ENCODE results near the gene FOXP1. TPM values are rescaled to one million over a fixed set of nuclear protein-coding genes. Genes with fewer than 3 reads are reported as not detected.

Gene FOXP1
- total RNA-seq, 2 experiments from 2014 or later: 120 to 122 TPM

GRCh38 chr3:71062952-71063772 is 520.4 kb downstream of the FOXP1 start:
- Mint-ChIP-seq H3K9me3 (ENCODE audit: insufficient read depth) (no peaks in the 10 kb centered on the region), H3K27me3 (ENCODE audit: low read depth) (no peaks in the 10 kb centered on the region), H3K4me1 (ENCODE audit: low read depth) (peaks cover 64% of the 10 kb centered on the region), H3K36me3 (ENCODE audit: low read depth) (peaks cover 9% of the 10 kb centered on the region), H3K27ac (no peak overlapping the region), H3K4me3 (no peak overlapping the region)
- ATAC-seq: peak; percentile 37
- POLR2A ChIA-PET: interaction anchor here (0.6 to 6.0 kb wide), 12 partner anchors 8 to 521 kb away, joined by 3 to 47 read pairs (median 8); no protein-coding TSS in a partner anchor
- CTCF ChIA-PET: interaction anchor here (0.7 to 6.8 kb wide), 17 partner anchors 7 to 520 kb away, joined by 3 to 53 read pairs (median 4); no protein-coding TSS in a partner anchor
- peak; percentile 53 for DNase-seq

DNA sequence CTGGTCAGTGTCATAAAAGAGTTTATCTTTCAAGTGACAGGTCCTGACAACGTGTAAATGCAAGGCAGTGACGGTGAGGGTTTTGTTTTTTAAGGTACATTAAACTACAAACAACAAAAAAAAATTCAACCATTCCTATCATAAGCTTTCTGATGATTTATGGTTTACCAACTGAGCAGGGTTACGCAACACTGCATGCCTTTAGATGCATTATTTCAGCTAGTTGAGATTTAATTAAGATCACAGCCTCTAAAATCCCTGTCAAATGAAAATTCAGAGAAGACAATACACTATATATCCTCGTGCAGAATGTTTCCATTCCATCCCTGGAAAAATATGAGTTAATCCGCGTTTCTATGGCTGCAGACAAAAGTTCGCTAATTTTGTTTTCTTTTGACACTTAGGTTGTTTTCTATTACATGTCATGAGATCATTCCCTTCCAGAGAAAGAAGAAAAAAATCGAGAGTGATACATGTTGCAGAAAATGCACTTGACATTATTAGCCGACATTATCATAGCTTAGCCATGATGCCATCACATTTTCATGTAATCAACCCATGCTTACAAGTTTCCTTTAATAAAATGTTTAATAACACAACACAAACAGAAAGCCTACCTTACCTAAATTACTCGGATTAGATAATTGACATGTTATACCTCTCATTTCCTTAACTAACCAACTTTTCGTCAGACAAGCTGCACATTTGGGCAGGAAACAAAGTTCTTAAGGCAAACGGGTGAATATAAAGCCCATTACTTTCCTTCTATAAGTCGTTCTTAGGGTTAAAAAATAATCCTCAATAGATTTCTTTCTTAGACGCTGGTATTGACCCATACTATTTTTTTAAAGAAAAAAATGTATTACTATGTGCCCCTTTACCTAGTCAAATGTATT is 521.2 kb downstream of the FOXP1 start:
- peaks cover 65% of the 10 kb centered on the region for H3K4me1 Mint-ChIP-seq (ENCODE audit: low read depth)
- DNase-seq: no peak
- H3K4me3 Mint-ChIP-seq: no peak overlapping the region
- ChIA-PET CTCF (interaction anchor here (0.7 to 6.8 kb wide), 17 partner anchors 7 to 521 kb away, joined by 3 to 53 read pairs (median 4); no protein-coding TSS in a partner anchor), POLR2A (interaction anchor here (1.9 to 6.0 kb wide), 5 partner anchors 12 to 520 kb away, joined by 6 to 47 read pairs (median 25); no protein-coding TSS in a partner anchor)
- H3K27ac Mint-ChIP-seq: no peak overlapping the region
- H3K9me3 Mint-ChIP-seq (ENCODE audit: insufficient read depth): no peaks in the 10 kb centered on the region
- H3K36me3 Mint-ChIP-seq (ENCODE audit: low read depth): peaks cover 11% of the 10 kb centered on the region
- no peak for ATAC-seq
- H3K27me3 Mint-ChIP-seq (ENCODE audit: low read depth): no peaks in the 10 kb centered on the region

DNA sequence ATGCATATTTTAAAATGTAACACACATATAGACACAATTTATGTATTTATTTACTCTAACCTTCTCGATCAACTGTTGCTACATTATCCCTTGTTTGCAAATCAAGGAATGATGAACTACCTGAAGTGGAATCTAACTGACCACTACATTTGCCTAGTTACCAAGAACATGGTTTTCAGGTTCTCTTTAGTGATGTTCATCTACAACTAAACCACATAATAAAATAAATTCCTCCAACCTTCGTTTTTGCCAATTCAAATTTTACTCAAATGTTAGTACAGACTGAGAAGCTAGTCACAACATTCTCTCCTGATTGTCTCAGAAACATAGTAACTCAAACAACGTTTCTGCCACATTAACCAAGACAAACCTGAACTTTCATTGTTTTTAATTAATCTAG is 521.9 kb downstream of the FOXP1 start:
- no peak for ATAC-seq
- peaks cover 64% of the 10 kb centered on the region for H3K4me1 Mint-ChIP-seq (ENCODE audit: low read depth)
- H3K36me3 Mint-ChIP-seq (ENCODE audit: low read depth): peaks cover 11% of the 10 kb centered on the region
- no peak for DNase-seq
- H3K27ac Mint-ChIP-seq: no peak overlapping the region
- H3K27me3 Mint-ChIP-seq (ENCODE audit: low read depth): no peaks in the 10 kb centered on the region
- no peak overlapping the region for H3K4me3 Mint-ChIP-seq
- H3K9me3 Mint-ChIP-seq (ENCODE audit: insufficient read depth): no peaks in the 10 kb centered on the region
- ChIA-PET CTCF (interaction anchor here (0.9 to 6.8 kb wide), 9 partner anchors 8 to 243 kb away, joined by 3 to 53 read pairs (median 8); no protein-coding TSS in a partner anchor), POLR2A (interaction anchor here (1.9 to 6.0 kb wide), 4 partner anchors 11 to 394 kb away, joined by 4 to 47 read pairs (median 22); no protein-coding TSS in a partner anchor)

DNA sequence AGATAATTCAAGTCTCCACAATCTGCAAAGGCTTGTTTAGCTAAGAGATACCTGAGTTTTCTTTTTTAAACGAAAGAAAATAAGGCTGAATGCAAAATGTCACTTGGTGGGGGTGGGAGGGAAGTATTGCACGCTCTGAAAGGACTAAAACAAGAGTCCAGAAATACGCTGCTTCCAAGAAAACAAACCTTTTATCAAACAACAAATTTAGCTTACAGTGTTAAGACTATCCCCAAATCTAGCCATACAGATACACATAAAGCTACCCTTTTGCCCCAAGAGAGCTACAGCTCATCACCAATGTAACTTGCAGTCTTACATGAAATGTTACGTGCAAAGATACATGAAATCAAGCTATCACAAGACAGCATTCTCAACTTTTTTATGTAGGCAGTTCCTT is 522.5 kb downstream of the FOXP1 start:
- H3K9me3 Mint-ChIP-seq (ENCODE audit: insufficient read depth): no peaks in the 10 kb centered on the region
- peaks cover 64% of the 10 kb centered on the region for H3K4me1 Mint-ChIP-seq (ENCODE audit: low read depth)
- H3K27me3 Mint-ChIP-seq (ENCODE audit: low read depth): no peaks in the 10 kb centered on the region
- peak overlapping the region; percentile 70 for H3K4me3 Mint-ChIP-seq
- ChIA-PET CTCF (interaction anchor here (1.2 to 6.8 kb wide), 11 partner anchors 9 to 524 kb away, joined by 3 to 53 read pairs (median 7); no protein-coding TSS in a partner anchor), POLR2A (interaction anchor here (1.9 to 6.0 kb wide), 3 partner anchors 11 to 69 kb away, joined by 4 to 47 read pairs (median 38); no protein-coding TSS in a partner anchor)
- ATAC-seq (no peak), DNase-seq (no peak)
- H3K36me3 Mint-ChIP-seq (ENCODE audit: low read depth): peaks cover 14% of the 10 kb centered on the region
- H3K27ac Mint-ChIP-seq: peak overlapping the region; percentile 87

DNA sequence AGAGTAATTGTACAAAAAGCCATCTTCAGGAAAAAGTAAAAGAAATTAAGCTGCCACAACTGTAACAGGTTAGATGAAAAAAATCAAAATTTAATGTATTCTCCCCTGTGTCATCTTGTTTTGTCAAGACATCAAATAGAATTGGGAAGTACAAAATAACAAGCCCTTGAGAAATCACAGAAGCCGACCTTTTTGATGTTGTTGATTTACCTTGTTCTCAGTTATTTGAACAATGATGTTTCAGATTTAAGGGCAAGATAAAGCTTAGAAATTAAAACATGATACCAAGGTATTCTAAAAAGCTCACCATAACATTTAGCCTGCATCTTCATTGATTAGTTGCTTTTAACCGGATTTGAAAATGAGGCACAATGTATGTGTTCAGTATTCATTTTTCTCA is 523.0 kb downstream of the FOXP1 start:
- H3K9me3 Mint-ChIP-seq (ENCODE audit: insufficient read depth): no peaks in the 10 kb centered on the region
- CTCF ChIA-PET: interaction anchor here (1.1 to 6.8 kb wide), 14 partner anchors 9 to 525 kb away, joined by 3 to 53 read pairs (median 5); no protein-coding TSS in a partner anchor

GRCh38 chr3:71057526-71057894 is 526.0 kb downstream of the FOXP1 start:
- peaks cover 46% of the 10 kb centered on the region for H3K36me3 Mint-ChIP-seq (ENCODE audit: low read depth)
- ChIA-PET CTCF (no interaction called here), POLR2A (interaction anchor here (0.6 to 1.3 kb wide), 2 partner anchors 30 to 42 kb away, joined by 3 to 4 read pairs; no protein-coding TSS in a partner anchor)

More for the DNA sequence above, 523.0 kb downstream of the FOXP1 start:
- Mint-ChIP-seq H3K4me1 (ENCODE audit: low read depth) (peaks cover 66% of the 10 kb centered on the region), H3K4me3 (peak overlapping the region; percentile 70), H3K27ac (peak overlapping the region; percentile 87), H3K36me3 (ENCODE audit: low read depth) (peaks cover 19% of the 10 kb centered on the region), H3K27me3 (ENCODE audit: low read depth) (no peaks in the 10 kb centered on the region)
- POLR2A ChIA-PET: interaction anchor here (1.9 to 6.0 kb wide), 3 partner anchors 10 to 70 kb away, joined by 4 to 47 read pairs (median 38); no protein-coding TSS in a partner anchor
- DNase-seq (no peak), ATAC-seq (no peak)

DNA sequence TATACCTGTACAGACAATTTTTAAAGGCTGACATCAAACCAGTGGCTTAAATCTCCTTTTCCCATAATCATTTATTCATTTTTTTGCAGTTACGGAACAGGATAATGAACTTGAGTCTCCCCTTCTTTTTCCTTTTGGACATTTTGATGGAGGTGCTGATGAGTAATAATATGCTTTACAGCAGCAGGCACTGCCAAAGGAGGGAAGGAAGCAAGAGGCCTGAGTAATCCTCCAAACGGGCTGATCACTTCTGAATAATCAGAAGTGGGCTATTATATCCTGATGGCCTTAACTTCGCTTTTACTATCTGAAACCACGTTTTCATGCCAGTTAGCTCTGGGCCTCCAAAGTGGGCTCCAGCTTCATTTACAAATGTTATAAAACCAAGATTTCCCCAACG is 527.2 kb downstream of the FOXP1 start:
- Mint-ChIP-seq H3K9me3 (ENCODE audit: insufficient read depth) (no peaks in the 10 kb centered on the region), H3K4me1 (ENCODE audit: low read depth) (peaks cover 96% of the 10 kb centered on the region), H3K27ac (no peak overlapping the region), H3K4me3 (no peak overlapping the region), H3K27me3 (ENCODE audit: low read depth) (no peaks in the 10 kb centered on the region), H3K36me3 (ENCODE audit: low read depth) (peaks cover 50% of the 10 kb centered on the region)
- ChIA-PET CTCF (no interaction called here), POLR2A (no interaction called here)
- no peak for ATAC-seq
- no peak for DNase-seq

More at GRCh38 chr3:71057526-71057894, 526.0 kb downstream of the FOXP1 start:
- no peak for DNase-seq
- H3K9me3 Mint-ChIP-seq (ENCODE audit: insufficient read depth): no peaks in the 10 kb centered on the region
- H3K4me3 Mint-ChIP-seq: peak overlapping the region; percentile 47
- peak; percentile 24 for ATAC-seq
- H3K27ac Mint-ChIP-seq: peak overlapping the region; percentile 75
- no peaks in the 10 kb centered on the region for H3K27me3 Mint-ChIP-seq (ENCODE audit: low read depth)
- peaks cover 96% of the 10 kb centered on the region for H3K4me1 Mint-ChIP-seq (ENCODE audit: low read depth)

GRCh38 chr3:71055257-71056001 is 528.1 kb downstream of the FOXP1 start:
- DNase-seq (no peak), ATAC-seq (no peak)
- ChIA-PET CTCF (no interaction called here), POLR2A (interaction anchor here (1.3 to 1.9 kb wide), 2 partner anchors 9 to 75 kb away, joined by 3 to 7 read pairs; no protein-coding TSS in a partner anchor)
- H3K27ac Mint-ChIP-seq: no peak overlapping the region
- H3K36me3 Mint-ChIP-seq (ENCODE audit: low read depth): peaks cover 58% of the 10 kb centered on the region
- H3K27me3 Mint-ChIP-seq (ENCODE audit: low read depth): no peaks in the 10 kb centered on the region
- no peak overlapping the region for H3K4me3 Mint-ChIP-seq
- H3K9me3 Mint-ChIP-seq (ENCODE audit: insufficient read depth): no peaks in the 10 kb centered on the region
- peaks cover 97% of the 10 kb centered on the region for H3K4me1 Mint-ChIP-seq (ENCODE audit: low read depth)

DNA sequence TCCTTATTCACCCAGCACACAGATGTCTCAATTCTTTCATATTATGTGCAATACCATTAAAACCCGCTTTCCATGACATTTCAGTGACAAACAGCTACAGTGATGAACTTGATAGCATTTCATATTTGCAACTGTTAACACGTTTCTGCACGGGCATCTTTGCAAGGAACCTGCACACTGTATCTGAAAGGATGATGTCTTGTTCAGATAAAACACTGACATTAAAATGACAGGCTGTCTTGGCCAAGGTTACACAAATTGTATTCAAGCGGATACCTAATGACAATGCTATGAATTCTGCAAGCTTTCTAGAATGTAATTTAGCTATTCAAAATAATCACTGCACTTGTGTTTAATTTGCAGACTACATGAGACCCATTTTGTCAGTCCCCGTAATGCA is 529.2 kb downstream of the FOXP1 start:
- POLR2A ChIA-PET: interaction anchor here (0.8 to 1.9 kb wide), 3 partner anchors 10 to 76 kb away, joined by 3 to 7 read pairs (median 3); no protein-coding TSS in a partner anchor
- H3K4me3 Mint-ChIP-seq: no peak overlapping the region

DNA sequence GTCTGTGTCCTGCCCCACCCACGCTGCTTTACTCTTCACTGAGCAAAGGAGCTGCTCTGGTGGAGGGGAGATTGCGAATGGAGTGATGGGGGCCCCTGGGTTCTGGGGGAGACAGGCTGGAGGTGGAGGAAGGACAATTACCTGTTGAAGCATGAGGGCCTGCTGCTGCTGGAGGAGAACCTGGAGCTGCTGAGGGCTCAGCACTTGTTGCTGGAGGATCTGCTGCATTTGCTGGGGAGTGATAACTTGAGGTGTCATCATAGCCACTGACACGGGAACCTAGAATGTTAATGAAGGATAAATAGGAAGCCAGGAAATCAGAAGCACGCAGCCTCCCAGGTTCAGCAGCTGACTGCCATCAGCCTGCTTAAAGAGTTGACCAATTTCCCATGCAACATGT is 530.0 kb downstream of the FOXP1 start:
- POLR2A ChIA-PET: interaction anchor here (0.9 kb wide), 1 partner anchor 10 kb away, joined by 3 read pairs; no protein-coding TSS in a partner anchor
- Mint-ChIP-seq H3K36me3 (ENCODE audit: low read depth) (peaks cover 72% of the 10 kb centered on the region), H3K4me1 (ENCODE audit: low read depth) (peaks cover 98% of the 10 kb centered on the region), H3K27ac (peak overlapping the region; percentile 59), H3K27me3 (ENCODE audit: low read depth) (no peaks in the 10 kb centered on the region), H3K9me3 (ENCODE audit: insufficient read depth) (no peaks in the 10 kb centered on the region), H3K4me3 (no peak overlapping the region)
- DNase-seq (no peak), ATAC-seq (no peak)
- CTCF ChIA-PET: interaction anchor here (2.1 to 6.5 kb wide), 2 partner anchors 9 to 47 kb away, joined by 5 to 53 read pairs; no protein-coding TSS in a partner anchor

More for the DNA sequence above, 529.2 kb downstream of the FOXP1 start:
- ATAC-seq (no peak), DNase-seq (no peak)
- CTCF ChIA-PET: interaction anchor here (2.1 kb wide), 1 partner anchor 47 kb away, joined by 5 read pairs; no protein-coding TSS in a partner anchor
- H3K9me3 Mint-ChIP-seq (ENCODE audit: insufficient read depth): no peaks in the 10 kb centered on the region
- peaks cover 66% of the 10 kb centered on the region for H3K36me3 Mint-ChIP-seq (ENCODE audit: low read depth)
- no peaks in the 10 kb centered on the region for H3K27me3 Mint-ChIP-seq (ENCODE audit: low read depth)
- peaks cover 97% of the 10 kb centered on the region for H3K4me1 Mint-ChIP-seq (ENCODE audit: low read depth)
- no peak overlapping the region for H3K27ac Mint-ChIP-seq
